GM18907 (cell line): ENCODE results near the gene OPRM1.
"Not testable (repeated sequence)": the region's sequence is repeated elsewhere in the genome, so short reads cannot be mapped to it uniquely, and the experiment has no call there.

ENCODE experiments used
- ATAC-seq: cut with Tn5 transposase; IDR thresholded peaks from one replicate; pipeline ENCODE4 v1.9.1; 2021; ENCODE audit warnings: mild to moderate bottlenecking, moderate library complexity; ENCODE audit not compliant: unreplicated experiment

OPRM1 gene

DNA sequence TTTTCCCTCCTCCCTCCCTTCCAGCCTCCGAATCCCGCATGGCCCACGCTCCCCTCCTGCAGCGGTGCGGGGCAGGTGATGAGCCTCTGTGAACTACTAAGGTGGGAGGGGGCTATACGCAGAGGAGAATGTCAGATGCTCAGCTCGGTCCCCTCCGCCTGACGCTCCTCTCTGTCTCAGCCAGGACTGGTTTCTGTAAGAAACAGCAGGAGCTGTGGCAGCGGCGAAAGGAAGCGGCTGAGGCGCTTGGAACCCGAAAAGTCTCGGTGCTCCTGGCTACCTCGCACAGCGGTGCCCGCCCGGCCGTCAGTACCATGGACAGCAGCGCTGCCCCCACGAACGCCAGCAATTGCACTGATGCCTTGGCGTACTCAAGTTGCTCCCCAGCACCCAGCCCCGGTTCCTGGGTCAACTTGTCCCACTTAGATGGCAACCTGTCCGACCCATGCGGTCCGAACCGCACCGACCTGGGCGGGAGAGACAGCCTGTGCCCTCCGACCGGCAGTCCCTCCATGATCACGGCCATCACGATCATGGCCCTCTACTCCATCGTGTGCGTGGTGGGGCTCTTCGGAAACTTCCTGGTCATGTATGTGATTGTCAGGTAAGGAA is at the start of gene OPRM1:
Gene OPRM1 (plus strand): TSS at position 10 of the 612 bp plus-strand sequence. CDS start 305 bp downstream, at position 315.
- ATAC-seq, result no peak

DNA sequence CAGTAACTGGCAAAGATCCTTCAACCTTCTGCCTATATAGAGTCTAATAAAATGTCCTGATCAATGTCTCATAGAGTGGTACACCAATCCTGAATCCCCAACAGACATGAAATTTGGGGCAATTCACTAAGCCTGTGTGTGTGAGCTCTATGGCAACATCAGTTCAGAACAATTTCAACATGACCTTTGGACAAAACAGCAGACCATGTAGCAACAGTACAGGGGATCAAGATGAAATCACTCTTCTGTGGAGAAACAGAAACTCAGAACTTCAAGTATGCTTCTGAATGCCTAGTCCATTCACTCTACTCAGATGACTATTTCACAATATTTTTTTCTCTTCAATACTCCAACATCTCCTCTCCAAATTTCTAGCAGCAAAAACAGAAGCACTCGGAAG is 49.1 kb upstream of the OPRM1 start:
- ATAC-seq, result no peak

DNA sequence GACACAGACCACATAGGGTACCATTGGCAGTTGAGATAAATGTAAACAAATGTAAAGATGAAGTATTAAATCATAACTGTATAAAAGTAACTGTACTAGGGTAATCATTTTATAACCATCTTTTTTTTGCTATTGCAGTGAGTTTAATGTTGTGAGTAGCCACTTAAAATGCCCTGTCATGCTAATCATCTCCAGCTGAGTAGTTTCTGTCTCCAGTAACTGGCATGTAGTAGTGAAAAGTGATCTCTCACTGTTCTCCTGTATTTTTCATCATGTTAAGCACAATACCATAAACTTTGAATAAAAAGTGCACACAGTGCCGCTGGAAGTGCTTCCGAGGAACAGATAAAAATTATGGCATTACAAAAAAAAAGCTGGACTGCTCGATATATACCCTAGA is 45.0 kb upstream of the OPRM1 start:
- ATAC-seq, result no peak

DNA sequence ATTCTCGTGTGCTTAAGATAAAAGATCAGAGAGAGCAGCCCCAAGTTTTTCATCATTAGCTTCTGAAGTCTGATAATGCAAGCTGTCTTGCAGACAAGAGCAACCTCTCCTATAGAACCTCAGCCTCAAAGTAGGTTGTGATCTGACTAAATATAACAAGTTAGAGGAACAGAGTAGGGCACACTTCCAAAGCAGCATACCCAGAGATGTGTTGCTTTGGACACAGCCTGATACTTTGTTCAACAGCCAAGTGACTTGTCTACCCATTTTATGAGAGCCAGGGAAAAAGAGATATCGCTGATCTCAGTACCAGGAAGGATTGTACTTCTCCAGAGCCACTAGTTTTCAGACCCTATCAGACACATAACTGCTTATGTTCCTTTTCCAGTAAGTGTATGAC is 44.2 kb upstream of the OPRM1 start:
- ATAC-seq, result no peak

DNA sequence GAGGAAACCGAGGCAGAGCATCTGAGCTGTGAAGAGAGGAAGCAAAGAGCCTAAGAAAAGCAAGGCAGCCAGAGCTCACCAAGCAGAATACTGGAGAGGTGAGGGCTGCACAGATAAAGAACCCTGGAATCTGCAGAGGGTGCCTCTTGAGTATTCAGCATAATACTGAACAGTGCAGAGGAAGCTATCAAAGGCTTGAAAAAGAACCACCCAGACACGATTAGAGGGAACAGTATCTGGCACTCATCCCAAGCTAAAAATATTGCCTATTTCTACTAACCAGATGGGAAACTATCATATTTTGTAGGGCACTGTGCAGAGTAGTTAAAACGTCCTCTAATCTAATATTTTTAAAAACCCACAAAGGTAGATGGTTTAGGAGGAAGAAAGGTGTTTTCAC is 41.8 kb upstream of the OPRM1 start:
- ATAC-seq, result no peak

DNA sequence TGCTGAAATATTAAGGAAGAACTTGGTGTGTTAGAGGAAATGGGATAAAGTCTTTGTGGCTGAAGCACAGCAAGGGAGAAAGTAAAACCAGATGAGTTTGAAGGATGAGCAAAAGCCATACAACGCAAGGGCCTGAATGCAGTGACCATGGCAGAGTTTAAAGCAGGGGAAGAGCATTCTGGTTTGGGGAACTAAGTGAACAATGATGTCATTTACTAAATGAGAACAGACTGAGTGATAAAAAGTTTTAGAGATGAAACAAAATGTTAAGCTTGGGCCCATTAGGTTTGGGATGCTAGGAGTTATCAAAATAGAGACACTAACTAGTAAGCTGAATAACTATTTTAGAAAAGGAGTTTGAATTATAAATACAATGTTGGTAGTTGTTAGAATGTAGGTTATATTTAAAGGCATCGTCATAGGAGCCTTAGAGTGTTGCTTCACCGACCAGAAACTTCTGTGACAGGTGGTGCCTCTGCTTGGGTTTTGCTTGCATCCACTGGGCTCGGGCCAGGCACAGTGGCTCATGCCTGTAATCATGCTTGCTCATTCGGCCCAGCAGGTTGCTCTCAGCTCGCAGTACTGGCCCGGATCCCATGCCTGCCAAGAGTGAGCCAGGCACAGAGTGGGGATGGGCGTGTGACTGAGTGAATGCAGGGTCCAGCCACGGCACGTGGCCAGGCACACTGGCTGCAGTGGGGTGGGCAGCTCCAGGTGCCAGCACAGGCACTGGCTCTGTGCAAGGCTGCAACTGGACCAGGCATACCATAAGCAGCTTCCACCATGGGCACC is 37.4 kb upstream of the OPRM1 start:
- ATAC-seq, result no peak

DNA sequence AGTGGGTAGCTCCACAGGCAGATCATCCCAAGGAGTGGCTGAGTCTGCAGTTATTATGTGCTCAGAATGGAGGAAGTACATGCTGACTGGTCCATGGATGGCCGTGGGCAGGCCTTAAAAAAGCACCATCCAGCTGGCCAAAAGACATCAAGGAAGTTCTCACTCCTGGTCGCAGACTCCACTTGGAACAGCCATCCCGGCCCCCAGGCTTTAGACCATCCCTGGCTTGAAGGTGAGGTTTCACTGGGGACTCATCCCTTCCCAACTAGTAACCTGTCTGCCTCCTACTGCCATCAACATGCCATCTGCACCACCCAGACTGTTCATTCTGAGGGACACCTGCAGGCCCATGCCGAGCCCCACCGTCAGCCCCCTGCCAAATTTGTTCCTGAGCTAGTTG is 36.1 kb upstream of the OPRM1 start:
- ATAC-seq, result no peak

DNA sequence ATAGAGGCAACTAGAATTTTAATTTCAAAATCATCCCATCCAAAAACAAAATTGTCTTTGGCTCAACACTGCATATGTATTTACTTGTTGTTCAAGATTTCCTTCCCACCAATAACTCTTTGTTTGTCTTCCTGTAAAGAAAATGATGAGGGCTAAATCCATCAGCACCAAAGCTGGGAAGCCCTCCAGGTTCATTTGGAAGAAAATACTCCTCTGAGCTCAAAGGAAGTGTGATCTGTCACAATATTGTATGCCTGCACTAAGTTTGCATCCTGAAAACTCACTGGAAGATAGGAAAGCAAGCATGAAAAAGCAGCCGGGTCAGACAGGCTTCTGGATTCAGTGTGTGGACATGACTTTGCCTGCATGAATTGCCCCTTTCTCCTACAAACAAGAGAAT is 28.7 kb upstream of the OPRM1 start:
- ATAC-seq, result no peak

DNA sequence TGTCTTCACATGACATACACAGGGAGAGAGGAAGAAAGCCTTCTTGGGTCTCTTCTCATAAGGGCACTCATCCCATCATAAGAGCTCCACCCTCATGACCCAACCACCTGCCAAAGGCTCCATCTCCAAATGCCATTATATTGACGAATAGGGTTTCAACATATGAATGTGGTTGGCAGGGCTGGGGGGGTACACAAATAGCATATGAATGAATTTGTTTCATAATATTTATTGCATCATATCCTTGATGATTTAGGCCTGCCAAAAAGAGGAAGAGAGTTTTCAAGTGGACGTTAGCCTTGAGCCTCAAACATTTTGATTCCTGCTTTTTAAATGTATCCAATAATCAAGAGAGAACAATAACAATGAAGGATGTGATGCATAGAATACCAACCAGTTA is 26.2 kb upstream of the OPRM1 start:
- no peak for ATAC-seq

DNA sequence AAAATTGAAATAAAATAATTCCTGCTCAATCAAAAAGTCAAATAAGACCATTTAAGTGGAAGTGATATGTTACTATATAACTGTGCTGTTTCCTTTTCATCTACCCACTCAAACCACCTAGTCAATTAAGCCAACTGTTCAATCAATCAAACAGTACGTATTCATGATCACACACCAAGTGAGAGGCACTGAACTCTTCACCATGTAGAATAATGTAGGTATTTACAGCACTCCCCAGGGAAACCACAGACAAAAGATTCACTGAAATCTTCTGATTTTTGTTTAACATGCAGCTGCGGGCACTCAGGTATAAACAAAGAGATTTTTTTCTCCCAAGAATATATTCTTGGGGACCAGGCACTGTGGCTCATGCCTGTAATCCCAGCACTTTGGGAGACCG is 21.3 kb upstream of the OPRM1 start:
- no peak for ATAC-seq

DNA sequence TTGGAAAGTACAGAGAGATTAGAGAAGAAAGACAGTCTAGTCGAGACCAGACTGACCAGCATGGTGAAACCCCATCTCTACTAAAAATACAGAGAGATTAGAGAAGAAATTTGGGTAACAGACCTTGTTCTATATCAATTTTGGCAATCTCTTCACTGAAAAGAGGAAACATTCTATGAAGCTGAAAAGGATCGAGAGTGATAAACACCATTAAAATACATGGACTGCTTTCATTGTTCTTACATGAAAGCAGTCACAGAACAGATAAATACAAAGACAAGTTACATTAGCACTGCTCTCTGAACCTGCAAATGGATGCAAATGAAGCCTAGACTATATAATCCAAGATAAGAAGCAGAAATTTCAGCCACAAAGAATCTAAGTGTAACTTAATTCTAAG is 8.4 kb upstream of the OPRM1 start:
- ATAC-seq, result no peak

DNA sequence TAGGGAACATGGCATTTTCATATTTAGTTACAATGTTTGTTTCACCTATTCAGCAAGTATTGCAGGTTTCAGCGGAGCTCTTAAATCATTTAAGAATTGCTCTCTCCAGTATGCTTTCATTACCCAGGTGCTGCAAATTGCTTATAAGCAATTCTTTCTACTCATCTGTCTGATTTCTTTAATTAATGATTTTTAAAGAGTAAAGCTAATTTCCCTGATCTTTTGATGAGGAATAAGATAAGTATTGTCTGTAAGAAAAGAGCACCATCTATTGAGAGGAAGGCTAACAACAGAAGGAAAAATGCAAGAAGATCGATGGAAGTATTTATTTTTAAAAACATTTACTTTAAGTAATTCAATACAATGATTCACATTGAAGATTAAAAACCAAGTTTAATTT is 2.0 kb downstream of the OPRM1 start:
- ATAC-seq, result no peak

DNA sequence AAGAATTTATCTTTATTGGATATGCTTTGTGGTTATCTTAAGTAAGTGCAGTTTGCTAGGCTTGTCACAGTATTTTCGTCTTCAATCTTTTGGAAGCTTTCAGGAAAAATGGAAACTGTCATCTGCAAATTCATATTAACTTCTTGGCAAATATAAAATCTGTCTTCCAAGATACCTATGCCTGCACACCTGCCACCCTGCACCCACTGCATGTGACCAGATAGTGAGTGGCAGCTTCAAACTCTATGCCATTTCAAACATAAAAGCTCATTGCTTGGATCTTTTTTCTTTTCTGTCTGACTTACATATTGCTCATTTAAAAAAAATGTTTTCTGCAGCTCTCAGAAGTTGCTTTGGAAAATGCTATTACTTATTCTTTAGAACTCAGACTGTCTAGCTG is 14.1 kb downstream of the OPRM1 start:
- no peak for ATAC-seq

DNA sequence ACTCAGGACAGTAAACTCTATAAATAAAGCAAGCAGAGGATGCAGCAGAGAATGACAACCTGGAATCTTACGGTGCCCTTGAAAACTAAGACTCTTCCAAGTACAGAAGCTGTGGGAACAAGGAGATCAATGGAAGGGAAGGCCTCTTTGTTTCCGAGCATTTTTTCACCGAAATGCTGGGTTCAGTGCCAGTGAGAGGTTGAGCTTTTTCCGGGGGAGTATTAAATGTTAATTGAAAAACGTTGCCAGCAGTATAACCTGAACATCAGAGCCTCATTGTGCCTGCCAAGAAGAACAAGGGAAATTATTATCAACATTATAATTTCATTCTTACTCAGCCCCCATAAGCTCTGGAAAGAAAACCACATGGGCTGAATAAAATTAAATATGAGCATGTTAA is 17.5 kb downstream of the OPRM1 start:
- no peak for ATAC-seq

DNA sequence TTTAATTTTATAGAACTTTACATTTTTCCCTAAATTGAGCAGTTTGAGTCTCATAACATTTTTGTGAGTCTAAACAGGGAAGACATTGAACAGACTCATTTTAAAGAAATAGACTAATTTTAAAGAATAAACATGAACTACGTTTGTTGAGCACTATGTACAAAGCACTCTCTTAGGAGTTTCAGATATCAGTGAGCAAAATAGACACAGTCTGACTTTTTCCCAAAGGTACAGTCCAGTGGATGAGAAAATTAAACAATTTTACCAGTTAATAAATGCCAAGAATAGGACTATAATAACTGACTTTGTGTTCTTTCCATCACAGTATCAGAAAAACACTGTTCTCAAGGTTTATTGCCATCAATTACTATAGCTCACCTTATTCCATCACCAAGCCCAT is 18.1 kb downstream of the OPRM1 start:
- ATAC-seq, result no peak

DNA sequence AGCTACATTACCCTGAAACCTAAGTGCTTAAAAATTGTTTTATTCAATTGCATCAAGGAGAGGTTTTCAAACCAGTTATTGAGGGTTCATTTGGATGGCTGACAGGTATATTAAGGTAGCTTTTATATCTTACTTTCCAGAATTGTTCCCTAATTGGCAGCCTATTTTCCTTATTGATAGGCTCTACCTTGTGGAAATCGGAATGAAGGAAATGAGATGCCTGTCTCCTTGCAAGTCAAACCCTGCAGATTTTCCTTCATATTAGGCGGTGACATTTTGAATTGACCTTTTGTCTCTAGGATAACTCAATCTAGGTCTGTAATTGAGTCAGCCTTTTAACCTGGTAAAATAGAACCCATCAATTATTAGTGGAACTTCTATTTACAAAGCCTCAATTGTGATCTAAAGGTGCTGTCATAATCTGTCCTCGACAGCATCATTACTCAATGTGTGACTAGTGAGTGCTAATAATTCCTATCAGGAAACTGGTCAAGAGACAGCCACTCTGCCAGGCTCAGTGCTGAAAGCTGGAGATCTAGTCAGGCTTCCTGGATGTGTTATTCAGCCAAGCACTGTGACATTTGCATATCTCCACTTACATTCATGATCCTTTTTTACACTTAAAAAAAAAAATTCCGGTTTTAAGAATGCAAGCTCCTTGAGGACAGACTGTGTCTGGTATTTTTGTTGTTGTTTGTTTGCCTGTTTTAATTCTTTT is 20.1 kb downstream of the OPRM1 start:
- no peak for ATAC-seq

DNA sequence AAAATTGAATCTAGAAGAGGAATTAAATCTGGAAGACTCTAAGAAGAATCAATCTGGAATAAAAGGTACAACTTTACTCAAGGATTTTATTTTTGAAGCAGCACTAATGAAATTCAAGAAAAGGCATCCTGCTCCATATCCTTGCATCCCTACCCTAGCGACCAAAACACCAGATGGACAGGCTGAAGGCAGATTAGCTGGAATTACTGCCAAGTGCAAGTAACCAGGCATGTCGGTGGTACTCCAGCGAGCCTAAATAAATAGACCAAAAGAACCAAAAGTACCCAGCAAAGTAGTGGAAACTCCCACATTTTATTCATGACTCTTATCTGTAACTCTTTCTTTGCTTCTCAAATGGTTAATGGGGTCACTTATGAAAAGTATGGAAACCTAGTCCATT is 21.0 kb downstream of the OPRM1 start:
- no peak for ATAC-seq

DNA sequence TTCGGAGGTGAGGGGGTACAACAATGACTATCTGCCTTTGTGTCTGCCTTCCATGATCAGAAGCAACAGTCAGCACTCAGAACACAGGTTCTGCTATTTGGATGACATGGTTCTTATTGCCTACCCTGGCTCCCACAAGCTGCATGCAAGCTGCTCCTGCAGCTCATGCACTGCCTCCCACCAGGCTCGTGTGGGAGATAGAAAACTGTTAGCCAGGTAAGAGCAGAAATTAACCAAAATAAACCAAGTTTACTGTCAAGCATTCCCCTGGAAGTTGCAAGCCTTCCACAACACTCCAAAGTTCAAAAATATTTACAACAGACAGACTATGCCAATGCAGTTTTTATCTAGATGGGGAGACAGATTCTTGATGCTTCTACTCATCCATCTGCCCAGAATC is 31.0 kb downstream of the OPRM1 start:
- ATAC-seq, result no peak

DNA sequence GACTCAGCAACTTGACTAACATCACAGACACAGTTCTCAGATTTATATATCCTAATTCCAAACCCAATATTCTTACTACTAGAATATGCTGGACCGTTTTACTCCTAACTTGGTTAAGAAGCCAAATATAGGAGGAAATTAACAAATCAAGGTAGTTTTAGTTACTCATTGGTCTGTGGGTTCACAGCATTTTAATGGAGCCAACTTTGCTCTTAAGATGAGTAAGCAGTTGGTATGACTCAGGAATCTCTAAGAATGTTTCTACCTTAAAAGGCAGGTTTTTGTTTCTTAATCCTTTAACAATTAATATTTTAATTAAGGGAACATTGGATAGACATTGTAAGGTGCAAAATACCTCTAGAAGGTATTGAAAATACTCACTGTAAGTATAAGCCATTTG is 31.6 kb downstream of the OPRM1 start:
- peak; percentile 77 for ATAC-seq

DNA sequence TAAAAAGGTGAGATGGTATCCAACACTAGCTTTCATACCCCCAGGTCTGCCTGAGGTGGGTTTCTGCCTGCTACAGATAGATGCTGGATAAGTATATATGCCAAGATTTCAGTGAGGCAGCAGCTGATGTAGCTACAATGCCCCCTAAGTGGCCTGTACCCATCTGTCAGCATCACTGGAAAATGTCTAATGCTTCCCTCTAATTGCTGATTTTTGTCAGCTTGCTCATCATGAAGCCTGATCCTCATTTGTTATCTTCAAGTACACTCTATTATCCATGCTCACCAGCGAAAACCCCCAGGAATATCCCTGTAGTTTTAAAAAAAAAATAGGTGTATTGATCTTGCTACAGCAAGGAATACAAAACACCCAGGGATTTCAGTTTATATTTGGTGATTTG is 32.2 kb downstream of the OPRM1 start:
- ATAC-seq, result no peak

DNA sequence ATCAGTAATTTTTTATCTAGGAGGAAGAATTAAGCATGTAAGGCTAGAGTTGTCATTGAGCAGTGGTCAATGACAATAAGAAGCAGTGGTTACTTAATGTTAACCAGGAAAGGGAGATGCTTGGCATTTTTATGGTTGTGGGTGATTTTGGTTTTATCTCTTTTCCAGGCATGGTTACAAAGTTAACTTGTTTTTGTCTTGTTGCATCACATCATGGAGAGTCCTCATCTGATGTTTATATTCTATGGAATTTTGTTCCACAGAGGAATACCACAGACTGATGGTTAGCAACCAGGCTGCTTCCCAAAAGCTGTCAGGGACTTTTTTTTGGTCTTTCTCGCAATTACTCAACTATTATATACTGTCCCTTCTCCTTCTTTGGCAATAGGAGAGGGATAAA is 32.7 kb downstream of the OPRM1 start:
- no peak for ATAC-seq

DNA sequence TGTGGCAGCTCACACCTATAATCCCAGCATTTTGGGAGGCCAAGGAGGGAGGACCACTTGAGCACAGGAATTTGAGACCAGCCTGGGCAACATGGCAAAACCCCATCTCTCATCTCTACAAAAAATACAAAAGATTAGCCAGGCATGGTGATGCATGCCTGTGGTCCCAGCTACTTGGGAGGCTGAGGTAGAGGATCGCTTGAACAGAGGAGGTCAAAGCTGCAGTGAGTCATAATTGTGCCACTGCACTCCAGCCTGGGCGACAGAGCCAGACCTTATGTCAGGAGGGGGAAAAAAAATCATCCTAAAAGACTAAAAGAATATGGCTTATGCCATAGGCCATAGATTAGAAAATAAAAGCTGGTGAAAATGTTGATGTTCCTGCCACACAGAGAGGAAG is 39.6 kb downstream of the OPRM1 start:
- not testable (repeated sequence) for ATAC-seq
